MM.1S (cell line): ENCODE measurements around the gene RABGEF1.
"Not testable (repeated sequence)": the region's sequence is repeated elsewhere in the genome, so short reads cannot be mapped to it uniquely, and the experiment has no call there.

Source experiments
- DNase-seq: peaks from one replicate; pipeline ENCODE4 v3.0.0-alpha.2; 2015
- H2AFZ ChIP-seq: fragments of 300-600 bp; sonication (generic); 2 replicates; pipeline ENCODE4 v1.6.0; 2016; ENCODE audit warnings: antibody characterized with exemption, low read length
- H3F3A ChIP-seq: fragments of 300-600 bp; sonication (generic); 2 replicates; pipeline ENCODE4 v1.6.1; 2016; ENCODE audit warnings: mild to moderate bottlenecking, antibody characterized with exemption, low read length, moderate library complexity, mixed read lengths; ENCODE audit not compliant: insufficient read depth
- H3K27ac ChIP-seq: fragments of 300-600 bp; sonication (generic); 2 replicates; pipeline ENCODE4 v1.5.1; 2016; ENCODE audit warnings: mild to moderate bottlenecking, low read length
- H3K27me3 ChIP-seq: fragments of 300-600 bp; sonication (generic); replicated peaks from 2 replicates; pipeline ENCODE4 v1.6.0; 2016; ENCODE audit warnings: low read length; ENCODE audit not compliant: insufficient read depth
- H3K36me3 ChIP-seq: fragments of 300-600 bp; sonication (generic); replicated peaks from 2 replicates; pipeline ENCODE4 v1.6.1; 2016; ENCODE audit warnings: mild to moderate bottlenecking, low read length, mixed read lengths; ENCODE audit not compliant: insufficient read depth
- H3K4me1 ChIP-seq: fragments of 300-600 bp; sonication (generic); 2 replicates; pipeline ENCODE4 v1.6.1; 2016; ENCODE audit warnings: low read length, mixed read lengths
- H3K4me2 ChIP-seq: fragments of 300-600 bp; sonication (generic); 2 replicates; pipeline ENCODE4 v1.6.0; 2016; ENCODE audit warnings: low read depth, low read length
- H3K4me3 ChIP-seq: fragments of 300-600 bp; sonication (generic); 2 replicates; pipeline ENCODE4 v1.5.1; 2016; ENCODE audit warnings: low read length, mixed read lengths
- H3K79me2 ChIP-seq: fragments of 300-600 bp; sonication (generic); 2 replicates; pipeline ENCODE4 v1.6.1; 2016; ENCODE audit warnings: mixed run types, low read length, mixed read lengths
- H3K9ac ChIP-seq: fragments of 300-600 bp; sonication (generic); 2 replicates; pipeline ENCODE4 v1.6.1; 2016; ENCODE audit warnings: low read length, mixed read lengths
- H3K9me2 ChIP-seq: fragments of 300-600 bp; sonication (generic); replicated peaks from 2 replicates; pipeline ENCODE4 v1.6.1; 2016; ENCODE audit warnings: mild to moderate bottlenecking, low read length, mixed read lengths; ENCODE audit not compliant: insufficient read depth
- H3K9me3 ChIP-seq: fragments of 300-600 bp; sonication (generic); replicated peaks from 2 replicates; pipeline ENCODE4 v1.6.1; 2016; ENCODE audit warnings: mild to moderate bottlenecking, low read length, mixed read lengths; ENCODE audit not compliant: insufficient read depth
- H4K20me1 ChIP-seq: fragments of 300-600 bp; sonication (generic); 2 replicates; pipeline ENCODE4 v1.6.1; 2016; ENCODE audit warnings: mild to moderate bottlenecking, low read length, moderate library complexity, mixed read lengths; ENCODE audit not compliant: insufficient read depth
- CTCF ChIP-seq: fragments of 300-600 bp; sonication (generic); IDR thresholded peaks from 2 replicates; pipeline ENCODE4 v1.5.1; 2016; ENCODE audit warnings: antibody characterized with exemption, low read length, mixed read lengths
- EZH2 ChIP-seq: fragments of 300-600 bp; sonication (generic); optimal IDR thresholded peaks from 2 replicates; pipeline ENCODE3; 2017; ENCODE audit warnings: low read depth, mild to moderate bottlenecking, antibody characterized with exemption, low read length, mixed read lengths
- EZH2phosphoT487 ChIP-seq: fragments of 300-600 bp; sonication (generic); IDR thresholded peaks from 2 replicates; pipeline ENCODE4 v1.6.1; 2018; ENCODE audit warnings: antibody characterized with exemption, low read length

Gene RABGEF1

GRCh38 chr7:66739477-66739876 is 1.1 kb upstream of the RABGEF1 start:
- no peak for DNase-seq
- no peaks in the 10 kb centered on the region for H3K27me3 ChIP-seq
- peak overlapping the region; percentile 88; the same call in 1 of the 2 replicates for H3K9ac ChIP-seq
- peak overlapping the region; percentile 97 for H3K4me3 ChIP-seq
- H3K27ac ChIP-seq: peak overlapping the region; percentile 90; the same call in 1 of the 2 replicates
- H3K4me2 ChIP-seq: peak overlapping the region; percentile 70
- H3K79me2 ChIP-seq: peaks cover 39% of the 10 kb centered on the region
- peak overlapping the region; percentile 91; the same call in 1 of the 2 replicates for H2AFZ ChIP-seq
- H3K36me3 ChIP-seq: no peaks in the 10 kb centered on the region
- no peak for TF ChIP-seq EZH2
- no peak for TF ChIP-seq CTCF
- TF ChIP-seq EZH2phosphoT487: no peak
- no peaks in the 10 kb centered on the region for H3K9me3 ChIP-seq
- peaks cover 3% of the 10 kb centered on the region; the same call in 1 of the 2 replicates for H3K4me1 ChIP-seq
- H3K9me2 ChIP-seq: no peaks in the 10 kb centered on the region
- H3F3A ChIP-seq: peaks cover 8% of the 10 kb centered on the region; the same call in 1 of the 2 replicates
- no peaks in the 10 kb centered on the region for H4K20me1 ChIP-seq

GRCh38 chr7:66739953-66740301 is 606 bp upstream of the RABGEF1 start:
- peak overlapping the region; percentile 91 for H2AFZ ChIP-seq
- H3K4me2 ChIP-seq: peak overlapping the region; percentile 70
- peak overlapping the region; percentile 88 for H3K9ac ChIP-seq
- no peaks in the 10 kb centered on the region for H3K9me2 ChIP-seq
- no peak for DNase-seq
- no peaks in the 10 kb centered on the region for H3K36me3 ChIP-seq
- peak overlapping the region; percentile 97 for H3K4me3 ChIP-seq
- H3K9me3 ChIP-seq: no peaks in the 10 kb centered on the region
- no peak for TF ChIP-seq EZH2phosphoT487
- no peak for TF ChIP-seq CTCF
- no peak for TF ChIP-seq EZH2
- peaks cover 3% of the 10 kb centered on the region; the same call in 1 of the 2 replicates for H3K4me1 ChIP-seq
- no peaks in the 10 kb centered on the region for H4K20me1 ChIP-seq
- H3K79me2 ChIP-seq: peaks cover 43% of the 10 kb centered on the region
- H3K27ac ChIP-seq: peak overlapping the region; percentile 90
- no peaks in the 10 kb centered on the region for H3K27me3 ChIP-seq
- peaks cover 8% of the 10 kb centered on the region; the same call in 1 of the 2 replicates for H3F3A ChIP-seq

- H3K4me3 ChIP-seq: peak overlapping the region; percentile 97
- H3K9me2 ChIP-seq, H3K27me3 ChIP-seq, H3K9me3 ChIP-seq, H3K4me1 ChIP-seq, H3K36me3 ChIP-seq, H4K20me1 ChIP-seq, H3F3A ChIP-seq: not testable (repeated sequence)
- peak; percentile 32 for DNase-seq
- H3K27ac ChIP-seq: peak overlapping the region; percentile 90; the same call in 1 of the 2 replicates
- peak overlapping the region; percentile 91 for H2AFZ ChIP-seq
- peak overlapping the region; percentile 88 for H3K9ac ChIP-seq
- H3K4me2 ChIP-seq: peak overlapping the region; percentile 68
- peaks cover 55% of the 10 kb centered on the region for H3K79me2 ChIP-seq
- 0 out of 2 replicates have a peak, but pooled peaks have one; percentile 8 for TF ChIP-seq CTCF
These were observed 612 bp downstream of the RABGEF1 start for GRCh38 chr7:66740980-66741709.
